ENCODE data around the gene SULF2. TPM values are rescaled to one million over a fixed set of nuclear protein-coding genes. Genes with fewer than 3 reads are reported as not detected.
"Not testable (repeated sequence)": the region's sequence is repeated elsewhere in the genome, so short reads cannot be mapped to it uniquely, and the experiment has no call there.

SULF2 gene
- polyA plus RNA-seq, 1 donor = 38.2 TPM

GRCh38 chr20:47804224-47804825, 19.0 kb upstream of the SULF2 start:
- not testable (repeated sequence) for DNase-seq

GRCh38 chr20:47802975-47803374, 17.7 kb upstream of the SULF2 start:
- no peak for DNase-seq

GRCh38 chr20:47802226-47802920, 17.1 kb upstream of the SULF2 start:
- no peak for DNase-seq

GRCh38 chr20:47801759-47802158, 16.5 kb upstream of the SULF2 start:
- no peak for DNase-seq

GRCh38 chr20:47801079-47801478, 15.8 kb upstream of the SULF2 start:
- DNase-seq = no peak

- DNase-seq = no peak
Measured at GRCh38 chr20:47800623-47801022, 15.3 kb upstream of the SULF2 start.

- DNase-seq = no peak
Measured at GRCh38 chr20:47799116-47799715, 13.9 kb upstream of the SULF2 start.

- no peak for DNase-seq
Measured at GRCh38 chr20:47796971-47797370, 11.7 kb upstream of the SULF2 start.

GRCh38 chr20:47795214-47795907, 10.1 kb upstream of the SULF2 start:
- DNase-seq = no peak

GRCh38 chr20:47794264-47794663, 9.0 kb upstream of the SULF2 start:
- DNase-seq = not testable (repeated sequence)

GRCh38 chr20:47792021-47792618, 6.8 kb upstream of the SULF2 start:
- DNase-seq = peak; percentile 38

- DNase-seq = no peak
Measured at GRCh38 chr20:47791084-47791599, 5.9 kb upstream of the SULF2 start.

GRCh38 chr20:47790580-47790965, 5.3 kb upstream of the SULF2 start:
- no peak for DNase-seq

- no peak for DNase-seq
Measured at GRCh38 chr20:47789764-47790579, 4.7 kb upstream of the SULF2 start.

- no peak for DNase-seq
Measured at GRCh38 chr20:47789081-47789763, 3.9 kb upstream of the SULF2 start.

GRCh38 chr20:47788741-47789080, 3.4 kb upstream of the SULF2 start:
- DNase-seq = no peak

- DNase-seq = no peak
Measured at GRCh38 chr20:47786765-47787107, 1.5 kb upstream of the SULF2 start.

GRCh38 chr20:47785854-47786764, 828 bp upstream of the SULF2 start:
- peak; percentile 90 for DNase-seq

GRCh38 chr20:47784599-47785310, 526 bp downstream of the SULF2 start:
- peak; percentile 54 for DNase-seq

Data from hindlimb muscle (tissue), 1 donor.